A172 (cell line): ENCODE results near the gene C10orf71. TPM values are rescaled to one million over a fixed set of nuclear protein-coding genes. Genes with fewer than 3 reads are reported as not detected.

Experiments
- total RNA-seq: library from RNA; depleted of rRNA; stranded (reverse); fragments of >200 nt; shearing (Covaris generic); gene quantifications from 2 replicates; pipeline ENCODE4 v1.2.3, GENCODE V29; 2014; rRNA removed

Gene C10orf71
- total RNA-seq, 1 experiment from 2014 or later: not detected

Other genes with a start within 250 kb of the C10orf71 start
- gene VSTM4, start 183.6 kb upstream of the C10orf71 start, total RNA-seq: 2.4 and 2.6 TPM in 2 replicates
- not detected in 2 replicates for gene FAM170B, start 165.1 kb upstream of the C10orf71 start, total RNA-seq
- gene TMEM273, start 110.8 kb upstream of the C10orf71 start, total RNA-seq: not detected in 2 replicates
- gene DRGX, start 96.9 kb downstream of the C10orf71 start, total RNA-seq: not detected in 2 replicates
- gene ERCC6, start 240.0 kb downstream of the C10orf71 start, total RNA-seq: 4.0 and 5.2 TPM in 2 replicates